Measurements from ENCODE around the gene WEE1. TPM values are rescaled to one million over a fixed set of nuclear protein-coding genes. Genes with fewer than 3 reads are reported as not detected.
A peak's percentile ranks its signal among the peaks of the same experiment; 100 is the strongest.

The WEE1 gene
- total and polyA plus RNA-seq, 2 donors (not counting 3 experiments of a cell fraction or from before 2014, with no cell fraction given), result 19.2 to 42.8 TPM

- dilution Hi-C loops (cut with MboI; ENCODE audit: extremely low pct_ligation_motif_present, low sequenced_read_pairs), result no loop called here
- no TSS peak for BruUV-seq (replicated peaks)
- Histone ChIP-seq H3K27me3 (ENCODE audit: control insufficient read depth in 2 of 2, insufficient read depth in 2 of 2, low read length in 2 of 2) (no peaks in the 10 kb centered on the region), H3K9me1 (replicated peaks; ENCODE audit: control insufficient read depth, extremely low read depth, insufficient read depth, low read length) (no peaks in the 10 kb centered on the region), H3K9ac (replicated peaks; ENCODE audit: extremely low read depth, insufficient read depth, low read length) (no peak overlapping the region), H3K4me3 (replicated peaks in 1 of 3; ENCODE audit: insufficient read depth in 1 of 3, low read depth in 1 of 3, low read length in 3 of 3) (peak overlapping the region in 1 of 3 experiments; percentile 97), H3K27ac (ENCODE audit: insufficient read depth, low read depth, low read length) (no peak overlapping the region), H3K4me2 (ENCODE audit: insufficient read depth, low read length) (peak overlapping the region; percentile 100), H3K79me2 (ENCODE audit: control insufficient read depth, insufficient read depth, low read length) (peaks cover 77% of the 10 kb centered on the region), H4K20me1 (replicated peaks; ENCODE audit: control insufficient read depth, extremely low read depth, insufficient read depth, low read length) (peaks cover 3% of the 10 kb centered on the region), H2AFZ (ENCODE audit: low read depth, low read length) (no peak overlapping the region), H3K4me1 (ENCODE audit: control insufficient read depth, extremely low read depth, insufficient read depth, low read length) (peaks cover 22% of the 10 kb centered on the region), H3K9me3 (replicated peaks; ENCODE audit: control insufficient read depth, insufficient read depth, low read length) (no peaks in the 10 kb centered on the region), H3K36me3 (ENCODE audit: control insufficient read depth in 2 of 2, extremely low read depth in 1 of 2, insufficient read depth in 2 of 2, low read length in 2 of 2) (peaks cover 0 to 40% of the 10 kb centered on the region in 2 experiments)
- TF ChIP-seq CTCF (IDR thresholded peaks at IDR 0.05; ENCODE audit: extremely low read depth in 1 of 2, insufficient read depth in 1 of 2, low read depth in 1 of 2, low read length in 2 of 2) (no peak), MYC (IDR thresholded peaks at IDR 0.05; ENCODE audit: low read depth, low read length) (no peak), POLR2AphosphoS5 (IDR thresholded peaks at IDR 0.05; ENCODE audit: insufficient read depth, low read depth, low read length) (no peak)
- TF ChIP-seq, protein P1, sequence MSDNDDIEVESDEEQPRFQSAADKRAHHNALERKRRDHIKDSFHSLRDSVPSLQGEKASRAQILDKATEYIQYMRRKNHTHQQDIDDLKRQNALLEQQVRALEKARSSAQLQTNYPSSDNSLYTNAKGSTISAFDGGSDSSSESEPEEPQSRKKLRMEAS (IDR thresholded peaks at IDR 0.05; ENCODE audit: insufficient read depth, insufficient read length), result no peak
- FAIRE-seq (no peak), DNase-seq (ENCODE audit: low read depth, low spot score) (peak; percentile 26)
- intact Hi-C loops (cut with micrococcal nuclease), result loop anchor here (10.0 kb wide), 1 partner anchor 277 kb away; no protein-coding TSS in a partner anchor
- POLR2A ChIA-PET, result interaction anchor here (0.6 kb wide), 1 partner anchor 94 kb away, joined by 8 read pairs; no protein-coding TSS in a partner anchor
- CTCF ChIA-PET, result interaction anchor here (1.1 to 6.0 kb wide), 4 partner anchors 11 to 50 kb away, joined by 3 to 62 read pairs (median 5); no protein-coding TSS in a partner anchor
These were observed 4.1 kb downstream of the WEE1 start for GRCh38 chr11:9577556-9577955.

- ChIA-PET POLR2A (no interaction called here), CTCF (no interaction called here)
- dilution Hi-C loops (cut with MboI; ENCODE audit: extremely low pct_ligation_motif_present, low sequenced_read_pairs), result no loop called here
- DNase-seq (ENCODE audit: low read depth, low spot score), result no peak
- Histone ChIP-seq H3K79me2 (ENCODE audit: control insufficient read depth, insufficient read depth, low read length) (peaks cover 58% of the 10 kb centered on the region), H3K9ac (replicated peaks; ENCODE audit: extremely low read depth, insufficient read depth, low read length) (no peak overlapping the region), H2AFZ (ENCODE audit: low read depth, low read length) (no peak overlapping the region), H4K20me1 (replicated peaks; ENCODE audit: control insufficient read depth, extremely low read depth, insufficient read depth, low read length) (peaks cover 5% of the 10 kb centered on the region), H3K36me3 (ENCODE audit: control insufficient read depth in 2 of 2, extremely low read depth in 1 of 2, insufficient read depth in 2 of 2, low read length in 2 of 2) (peaks cover 8 to 58% of the 10 kb centered on the region in 2 experiments), H3K27me3 (ENCODE audit: control insufficient read depth in 2 of 2, insufficient read depth in 2 of 2, low read length in 2 of 2) (no peaks in the 10 kb centered on the region), H3K9me3 (replicated peaks; ENCODE audit: control insufficient read depth, insufficient read depth, low read length) (no peaks in the 10 kb centered on the region), H3K4me3 (replicated peaks in 1 of 3; ENCODE audit: insufficient read depth in 1 of 3, low read depth in 1 of 3, low read length in 3 of 3) (no peak overlapping the region), H3K9me1 (replicated peaks; ENCODE audit: control insufficient read depth, extremely low read depth, insufficient read depth, low read length) (no peaks in the 10 kb centered on the region), H3K27ac (ENCODE audit: insufficient read depth, low read depth, low read length) (no peak overlapping the region), H3K4me2 (ENCODE audit: insufficient read depth, low read length) (no peak overlapping the region), H3K4me1 (ENCODE audit: control insufficient read depth, extremely low read depth, insufficient read depth, low read length) (peaks cover 21% of the 10 kb centered on the region)
- FAIRE-seq, result no peak
- TF ChIP-seq EZH2 (IDR thresholded peaks at IDR 0.05; ENCODE audit: borderline replicate concordance, low read depth, low read length, severe bottlenecking) (no peak), MYC (IDR thresholded peaks at IDR 0.05; ENCODE audit: low read depth, low read length) (no peak)
- BruUV-seq (replicated peaks), result no TSS peak
- intact Hi-C loops (cut with micrococcal nuclease), result no loop called here
These were observed 7.4 kb downstream of the WEE1 start for GRCh38 chr11:9580894-9581293.
